ENCODE results near the gene WFDC1.

DNA sequence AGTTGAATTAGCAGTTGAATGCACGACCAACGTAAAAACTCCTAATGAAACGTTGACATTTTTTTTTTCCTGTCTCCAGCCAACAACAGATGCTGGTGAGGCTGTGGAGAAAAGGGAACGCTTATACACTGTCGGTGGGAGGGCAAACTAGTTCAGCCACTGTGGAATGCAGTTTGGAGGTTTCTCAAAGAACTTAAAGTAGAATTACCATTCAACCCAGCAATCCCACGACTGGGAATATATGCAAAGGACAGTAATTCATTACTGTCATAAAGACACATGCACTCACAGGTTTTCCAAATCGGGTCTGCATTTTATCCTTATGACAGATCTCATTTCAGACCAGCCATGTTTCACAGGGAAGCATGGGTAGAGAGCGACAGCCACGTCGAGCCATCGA, 3.5 kb upstream of the WFDC1 start:
- no peak for TF ChIP-seq FOXM1 (IDR thresholded peaks at IDR 0.05; ENCODE audit: borderline replicate concordance)
- no peak for TF ChIP-seq SP1 (IDR thresholded peaks at IDR 0.05)
- TF ChIP-seq BHLHE40 (IDR thresholded peaks at IDR 0.05; ENCODE audit: borderline replicate concordance): no peak
- no peak for TF ChIP-seq HDGF (IDR thresholded peaks at IDR 0.05; ENCODE audit: borderline replicate concordance)
- TF ChIP-seq FOXK2 (IDR thresholded peaks at IDR 0.05): no peak
- no peak for TF ChIP-seq SUZ12 (IDR thresholded peaks at IDR 0.05)
- TF ChIP-seq TARDBP (IDR thresholded peaks at IDR 0.05): no peak
- no peak for TF ChIP-seq ELF4 (IDR thresholded peaks at IDR 0.05)
- no peak for TF ChIP-seq CTBP1 (IDR thresholded peaks at IDR 0.05; ENCODE audit: borderline replicate concordance)
- no peak for TF ChIP-seq ZNF384 (IDR thresholded peaks at IDR 0.05)
- no peak for TF ChIP-seq FOXA1 (IDR thresholded peaks at IDR 0.05)
- no peak for TF ChIP-seq ARNT (IDR thresholded peaks at IDR 0.05)
- TF ChIP-seq NFRKB (IDR thresholded peaks at IDR 0.05): no peak
- TF ChIP-seq LEF1 (IDR thresholded peaks at IDR 0.05; ENCODE audit: borderline replicate concordance): no peak
